GM12878 (cell line): ENCODE results near the gene ATF7IP. TPM values are rescaled to one million over a fixed set of nuclear protein-coding genes. Genes with fewer than 3 reads are reported as not detected.
A peak's percentile ranks its signal among the peaks of the same experiment; 100 is the strongest.

Experiments
- CTCF ChIP-seq, 3 experiments: IDR thresholded peaks in 2 of 3; conservative IDR thresholded peaks in 1 of 3; 2 replicates each; pipeline ENCODE4 v1.5.1; 2011; ENCODE audit warnings: low read depth in 3 of 3, low read length in 3 of 3, mild to moderate bottlenecking in 3 of 3, control low read depth in 2 of 3, moderate library complexity in 2 of 3, inconsistent platforms in 1 of 3, mixed read lengths in 1 of 3; ENCODE audit not compliant: control insufficient read depth in 2 of 3, insufficient read depth in 1 of 3; ENCODE audit errors: extremely low read depth in 1 of 3
- NR2F1 ChIP-seq: fragments of 450-650 bp; conservative IDR thresholded peaks from 2 replicates; pipeline ENCODE4 v1.6.1; 2017; ENCODE audit warnings: mild to moderate bottlenecking
- PKNOX1 ChIP-seq: fragments of 450-650 bp; IDR thresholded peaks from 2 replicates; pipeline ENCODE4 v1.6.1; 2016; ENCODE audit warnings: mild to moderate bottlenecking
- RAD21 ChIP-seq: IDR thresholded peaks from 2 replicates; pipeline ENCODE4 v1.6.1; 2011; ENCODE audit warnings: mild to moderate bottlenecking, low read depth, low read length, moderate library complexity; ENCODE audit not compliant: insufficient read depth
- REST ChIP-seq: IDR thresholded peaks from 2 replicates; pipeline ENCODE4 v1.6.1; 2012; ENCODE audit warnings: mild to moderate bottlenecking, low read depth, low read length
- TAF1 ChIP-seq: IDR thresholded peaks from 2 replicates; pipeline ENCODE4 v1.6.1; 2011; ENCODE audit warnings: mild to moderate bottlenecking, low read depth, low read length, borderline replicate concordance
- WRNIP1 ChIP-seq: IDR thresholded peaks from 2 replicates; pipeline ENCODE4 v1.6.1; 2011; ENCODE audit warnings: low read depth, low read length, improper control_type of control experiment, borderline replicate concordance
- YY1 ChIP-seq: IDR thresholded peaks from 2 replicates; pipeline ENCODE4 v1.6.1; 2011; ENCODE audit warnings: low read depth, mild to moderate bottlenecking, low read length
- ZNF592 ChIP-seq: fragments of 450-650 bp; IDR thresholded peaks from 2 replicates; pipeline ENCODE4 v1.6.1; 2017; ENCODE audit warnings: mild to moderate bottlenecking, moderate library complexity
- polyA plus RNA-seq, 11 experiments: library from polyadenylated mRNA; depleted of rRNA in 4 of 11; unstranded in 6 of 11; stranded (reverse) in 5 of 11; fragments of >200 nt; fragmentation: Nextera tagmentation in 4 of 11; fragmentation: Illumina TruSeq in 1 of 11; extraction: Ambion mirVana in 4 of 11; extraction: Trizol in 1 of 11; gene quantifications; 1 replicate in 1 of 11; 2 replicates in 10 of 11; pipeline versions ENCODE4 v1.2.1 to v1.2.3, GENCODE V29; 2011 to 2016; ENCODE audit warnings: inconsistent platforms in 2 of 11, missing spikeins in 2 of 11, low read depth in 1 of 11
- total RNA-seq, 4 experiments: library from RNA; depleted of rRNA in 3 of 4; stranded (reverse); fragments of >200 nt in 3 of 4; fragmentation: Illumina TruSeq in 1 of 4; extraction: Trizol in 1 of 4; gene quantifications; 2 replicates each; pipeline versions ENCODE4 v1.2.1 to v1.2.3, GENCODE V29; 2013 to 2021

Gene ATF7IP
- total and polyA plus RNA-seq, 10 of the 15 experiments (the other 5 are each of a cell fraction or from before 2014, with no cell fraction given): 6.2 to 66.6 (median 29.3) TPM

- TF ChIP-seq TAF1 (no peak), YY1 (0 out of 2 replicates have a peak, but pooled peaks have one; percentile 53), REST (no peak), NR2F1 (no peak), ZNF592 (0 out of 2 replicates have a peak, but pooled peaks have one; percentile 33), PKNOX1 (no peak), CTCF (IDR thresholded peaks at IDR 0.05 in 2 of 3, conservative IDR thresholded peaks at IDR 0.05 in 1 of 3; ENCODE audit: control insufficient read depth in 2 of 3, extremely low read depth in 1 of 3, insufficient read depth in 1 of 3, low read depth in 3 of 3, low read length in 3 of 3) (peak; percentile 69 to 96 (median 83); a peak in 5 of 6 replicates), RAD21 (peak; percentile 86), WRNIP1 (no peak)
- TF ChIP-seq, all 136 proteins: peak for 6
Measured at GRCh38 chr12:14454098-14454907, 88.8 kb downstream of the ATF7IP start (continued).
